CD4-positive, alpha-beta T cell (primary cell): ENCODE data around the gene CXCL12. TPM values are rescaled to one million over a fixed set of nuclear protein-coding genes. Genes with fewer than 3 reads are reported as not detected.

Experiments
- ATAC-seq: fragments of 200-7000 bp; cut with Tn5 transposase; one replicate; pipeline ENCODE4 v1.10.0; 2022; ENCODE audit warnings: mild to moderate bottlenecking; ENCODE audit not compliant: poor library complexity
- CTCF ChIA-PET: fragments of 350-600 bp; sonication (Branson Sonifier 250); formaldehyde crosslinking; loops from one replicate; lab custom pipeline; 2021; ENCODE audit warnings: antibody characterized with exemption, inconsistent platforms; lab: Charles Lee
- POLR2A ChIA-PET: fragments of 350-600 bp; sonication (Branson Sonifier 250); formaldehyde crosslinking; loops from one replicate; lab custom pipeline; 2021; ENCODE audit warnings: antibody characterized with exemption, inconsistent platforms; lab: Charles Lee
- DNase-seq, 14 experiments: peaks; one replicate each; pipeline ENCODE4 v3.0.0-alpha.2; 2013 to 2020; ENCODE audit warnings: mixed read lengths in 2 of 14
- H3K27ac ChIP-seq, 2 donors: one replicate each; pipeline versions ENCODE4 v1.5.1 to v1.7.0; 2013; ENCODE audit warnings: low read length in 2 of 2, low read depth in 1 of 2, mild to moderate bottlenecking in 1 of 2
- H3K27me3 ChIP-seq, 2 experiments: 1 replicate in 1 of 2; 2 replicates in 1 of 2; pipeline versions ENCODE4 v1.6.1 to v1.7.0; 2013; ENCODE audit warnings: low read length in 2 of 2, control low read depth in 1 of 2, mild to moderate bottlenecking in 1 of 2, moderate library complexity in 1 of 2; ENCODE audit not compliant: insufficient read depth in 2 of 2, control insufficient read depth in 1 of 2
- H3K36me3 ChIP-seq: one replicate; pipeline ENCODE4 v1.6.1; 2013; ENCODE audit warnings: low read length, control low read depth; ENCODE audit not compliant: insufficient read depth
- H3K4me1 ChIP-seq: one replicate; pipeline ENCODE4 v1.6.1; 2013; ENCODE audit warnings: low read length, control low read depth; ENCODE audit not compliant: insufficient read depth
- H3K4me3 ChIP-seq: one replicate; pipeline ENCODE4 v1.5.1; 2013; ENCODE audit warnings: mild to moderate bottlenecking, low read length, moderate library complexity
- H3K9me3 ChIP-seq, 2 experiments: 1 replicate in 1 of 2; 2 replicates in 1 of 2; pipeline versions ENCODE4 v1.6.1 to v1.7.0; 2013; ENCODE audit warnings: low read length in 2 of 2, mild to moderate bottlenecking in 2 of 2, control low read depth in 1 of 2, moderate library complexity in 1 of 2; ENCODE audit not compliant: control insufficient read depth in 1 of 2, insufficient read depth in 1 of 2
- H3K27ac Mint-ChIP-seq: one replicate; pipeline ENCODE4 v1.8.0; 2020; ENCODE audit warnings: mixed read lengths
- H3K27me3 Mint-ChIP-seq: one replicate; pipeline ENCODE4 v1.8.0; 2021; ENCODE audit warnings: mixed read lengths
- H3K36me3 Mint-ChIP-seq: one replicate; pipeline ENCODE4 v1.8.0; 2021; ENCODE audit warnings: low read depth, mixed read lengths
- H3K4me1 Mint-ChIP-seq: one replicate; pipeline ENCODE4 v1.8.0; 2021; ENCODE audit warnings: low read depth, mixed read lengths
- H3K4me3 Mint-ChIP-seq: one replicate; pipeline ENCODE4 v1.8.0; 2020; ENCODE audit warnings: mild to moderate bottlenecking, mixed read lengths
- H3K9me3 Mint-ChIP-seq: one replicate; pipeline ENCODE4 v1.8.0; 2020; ENCODE audit warnings: mixed read lengths
- CTCF ChIP-seq: fragments of 200-600 bp; IDR thresholded peaks from one replicate; pipeline ENCODE4 v1.8.0; 2022; ENCODE audit warnings: antibody characterized with exemption, mild to moderate bottlenecking
- intact Hi-C, 2 experiments: fragments of 100-400 bp; cut with DNase I in 1 of 2; cut with micrococcal nuclease in 1 of 2; formaldehyde crosslinking; loops; one replicate each; pipeline versions ENCODE4 v1.15.1 to v1.9.0; 2023 to 2025; cut with DNase I, micrococcal nuclease
- total RNA-seq, 174 experiments: library from RNA in 2 of 174; stranded (reverse) in 2 of 174; gene quantifications; one replicate each; pipeline ENCODE4 v1.2.3 and lab custom pipeline; 2021 to 2026

Gene CXCL12
- total RNA-seq, 2 experiments from 2014 or later, result not detected

GRCh38 chr10:44330431-44330830 is 54.5 kb downstream of the CXCL12 start:
- no peak overlapping the region for H3K27ac Mint-ChIP-seq
- H3K36me3 Mint-ChIP-seq, result no peaks in the 10 kb centered on the region
- ATAC-seq (no peak), DNase-seq (no peak)
- ChIA-PET CTCF (no interaction called here), POLR2A (no interaction called here)
- peaks cover 0 to 7% of the 10 kb centered on the region in 2 experiments for H3K27me3 ChIP-seq
- no peaks in the 10 kb centered on the region for H3K4me1 ChIP-seq
- no peak for TF ChIP-seq CTCF
- H3K27me3 Mint-ChIP-seq, result peaks cover 33% of the 10 kb centered on the region
- H3K4me1 Mint-ChIP-seq, result no peaks in the 10 kb centered on the region
- no peak overlapping the region for H3K4me3 Mint-ChIP-seq
- no peaks in the 10 kb centered on the region for H3K9me3 ChIP-seq
- H3K4me3 ChIP-seq, result no peak overlapping the region
- H3K9me3 Mint-ChIP-seq, result no peaks in the 10 kb centered on the region
- H3K36me3 ChIP-seq, result no peaks in the 10 kb centered on the region
- H3K27ac ChIP-seq, result no peak overlapping the region
- intact Hi-C loops, result no loop called here

- CTCF ChIA-PET, result no interaction called here
Measured at GRCh38 chr10:44327461-44327860, 57.4 kb downstream of the CXCL12 start.

More at GRCh38 chr10:44327461-44327860, 57.4 kb downstream of the CXCL12 start:
- H3K27me3 ChIP-seq, result peaks cover 0 to 8% of the 10 kb centered on the region in 2 experiments
- H3K4me1 ChIP-seq, result no peaks in the 10 kb centered on the region
- intact Hi-C loops, result no loop called here
- ATAC-seq, result no peak
- no peaks in the 10 kb centered on the region for H3K9me3 ChIP-seq
- TF ChIP-seq CTCF, result no peak
- DNase-seq, result no peak
- Mint-ChIP-seq H3K27ac (no peak overlapping the region), H3K36me3 (no peaks in the 10 kb centered on the region), H3K4me1 (no peaks in the 10 kb centered on the region), H3K9me3 (no peaks in the 10 kb centered on the region), H3K27me3 (peaks cover 39% of the 10 kb centered on the region), H3K4me3 (no peak overlapping the region)
- H3K27ac ChIP-seq, result no peak overlapping the region
- H3K4me3 ChIP-seq, result no peak overlapping the region
- POLR2A ChIA-PET, result no interaction called here
- no peaks in the 10 kb centered on the region for H3K36me3 ChIP-seq
